A673 (cell line): Measurements from ENCODE around the gene NOL12.

ENCODE experiments used
- CTCF ChIP-seq: fragments of 300-800, 200-600 bp; sonication (generic); conservative IDR thresholded peaks from 2 replicates; pipeline ENCODE4 v1.5.1; 2017; ENCODE audit warnings: low read depth, mild to moderate bottlenecking, antibody characterized with exemption, low read length, moderate library complexity, mixed read lengths
- EZH2 ChIP-seq: fragments of 200-600 bp; sonication (generic); IDR thresholded peaks from 2 replicates; pipeline ENCODE4 v1.6.1; 2017; ENCODE audit warnings: borderline replicate concordance, low read depth, mild to moderate bottlenecking, mixed read lengths, antibody characterized with exemption, low read length; ENCODE audit not compliant: poor library complexity, severe bottlenecking

GRCh38 chr22:37659066-37659896, 26.9 kb upstream of the NOL12 start:
- TF ChIP-seq CTCF (no peak), EZH2 (no peak)
